SH-SY5Y (cell line): ENCODE measurements around the gene NME9.

ENCODE experiments used
- GATA2 ChIP-seq: IDR thresholded peaks from 2 replicates; pipeline ENCODE4 v1.6.1; 2011; ENCODE audit warnings: mild to moderate bottlenecking, low read depth, low read length
- GATA3 ChIP-seq: IDR thresholded peaks from 2 replicates; pipeline ENCODE4 v1.6.1; 2011; ENCODE audit warnings: low read depth, mild to moderate bottlenecking, low read length, moderate library complexity

GRCh38 chr3:138323971-138324370 is 5.7 kb downstream of the NME9 start:
- TF ChIP-seq GATA3 (no peak), GATA2 (no peak)
